ENCODE measurements around the gene SIX1.

DNA sequence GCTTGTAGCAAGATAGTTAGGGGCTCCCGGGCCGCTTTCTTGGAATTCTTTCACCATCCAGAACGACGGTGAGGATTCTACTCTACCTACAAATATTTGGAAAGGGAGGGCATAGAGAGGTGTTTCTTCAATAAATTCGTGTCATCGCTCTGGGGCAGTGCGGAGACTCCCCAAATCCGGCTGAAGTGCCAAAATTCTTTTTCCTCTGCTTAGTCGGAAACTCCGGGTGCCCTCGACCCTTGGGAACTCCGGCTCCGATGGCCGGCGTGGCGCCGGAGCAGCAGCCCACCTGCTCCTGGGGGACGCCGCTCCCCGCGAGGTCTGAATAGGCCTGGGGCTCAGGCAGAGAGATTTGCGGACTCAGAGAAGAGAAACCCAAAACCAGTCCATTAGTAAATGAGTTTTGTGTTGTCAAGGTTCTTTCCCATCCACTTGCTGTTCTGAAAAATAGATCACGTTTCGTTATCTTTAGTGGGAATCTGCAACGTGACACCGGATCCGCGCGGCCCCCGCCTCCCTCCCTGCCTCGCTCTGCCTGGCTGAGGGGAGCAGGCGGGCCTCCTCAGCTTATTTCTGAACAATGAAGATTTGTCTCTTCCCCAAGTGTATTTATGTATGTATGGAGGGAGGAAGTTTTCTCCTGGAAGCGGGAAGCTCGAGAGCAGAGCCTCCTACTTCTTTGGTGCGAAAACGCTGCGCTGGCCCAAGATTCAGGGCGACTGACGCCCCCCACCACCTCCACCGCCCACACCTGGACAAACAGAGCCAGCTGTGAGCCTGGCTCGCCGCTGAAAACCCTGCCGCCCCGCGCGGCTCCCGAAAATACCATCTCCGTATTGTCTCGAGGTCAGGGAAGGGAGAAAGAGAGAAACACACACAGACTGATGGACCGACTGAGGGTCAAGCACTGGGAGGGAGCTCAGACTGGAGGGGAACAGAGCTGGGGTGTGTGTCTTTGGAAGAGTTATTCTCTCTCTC, 3.7 kb upstream of the SIX1 start:
- TF ChIP-seq POLR2A (IDR thresholded peaks at IDR 0.05): peak in 1 of 2 donors; percentile 16
- TF ChIP-seq, protein P1, sequence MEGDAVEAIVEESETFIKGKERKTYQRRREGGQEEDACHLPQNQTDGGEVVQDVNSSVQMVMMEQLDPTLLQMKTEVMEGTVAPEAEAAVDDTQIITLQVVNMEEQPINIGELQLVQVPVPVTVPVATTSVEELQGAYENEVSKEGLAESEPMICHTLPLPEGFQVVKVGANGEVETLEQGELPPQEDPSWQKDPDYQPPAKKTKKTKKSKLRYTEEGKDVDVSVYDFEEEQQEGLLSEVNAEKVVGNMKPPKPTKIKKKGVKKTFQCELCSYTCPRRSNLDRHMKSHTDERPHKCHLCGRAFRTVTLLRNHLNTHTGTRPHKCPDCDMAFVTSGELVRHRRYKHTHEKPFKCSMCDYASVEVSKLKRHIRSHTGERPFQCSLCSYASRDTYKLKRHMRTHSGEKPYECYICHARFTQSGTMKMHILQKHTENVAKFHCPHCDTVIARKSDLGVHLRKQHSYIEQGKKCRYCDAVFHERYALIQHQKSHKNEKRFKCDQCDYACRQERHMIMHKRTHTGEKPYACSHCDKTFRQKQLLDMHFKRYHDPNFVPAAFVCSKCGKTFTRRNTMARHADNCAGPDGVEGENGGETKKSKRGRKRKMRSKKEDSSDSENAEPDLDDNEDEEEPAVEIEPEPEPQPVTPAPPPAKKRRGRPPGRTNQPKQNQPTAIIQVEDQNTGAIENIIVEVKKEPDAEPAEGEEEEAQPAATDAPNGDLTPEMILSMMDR (IDR thresholded peaks at IDR 0.05 in 4 of 5, conservative IDR thresholded peaks at IDR 0.05 in 1 of 5): no peak

Data from gastrocnemius medialis (tissue), 4 donors.